Liver (tissue), 9 donors: ENCODE measurements around the gene PCP2. TPM values are rescaled to one million over a fixed set of nuclear protein-coding genes. Genes with fewer than 3 reads are reported as not detected.

ENCODE experiments used
- DNase-seq: peaks from one replicate; pipeline ENCODE4 v3.0.0-alpha.2; 2017; ENCODE audit warnings: low spot score
- H3K27ac ChIP-seq, 2 donors: one replicate each; pipeline ENCODE4 v1.7.0; 2013; ENCODE audit warnings: inconsistent platforms in 2 of 2, low read length in 2 of 2, control low read depth in 1 of 2, low read depth in 1 of 2, mild to moderate bottlenecking in 1 of 2
- H3K27me3 ChIP-seq, 4 donors: one replicate each; pipeline versions ENCODE4 v1.6.1 to v1.7.0; 2013; ENCODE audit warnings: low read length in 3 of 4, inconsistent platforms in 1 of 4, mild to moderate bottlenecking in 1 of 4, moderate library complexity in 1 of 4; ENCODE audit not compliant: control insufficient read depth in 4 of 4, insufficient read depth in 4 of 4
- H3K36me3 ChIP-seq, 4 donors: one replicate each; pipeline versions ENCODE4 v1.6.1 to v1.7.0; 2013; ENCODE audit warnings: low read length in 3 of 4, mild to moderate bottlenecking in 3 of 4, low read depth in 1 of 4, moderate library complexity in 1 of 4; ENCODE audit not compliant: control insufficient read depth in 4 of 4, insufficient read depth in 3 of 4
- H3K4me1 ChIP-seq, 4 donors: one replicate each; pipeline versions ENCODE4 v1.6.1 to v1.7.0; 2013; ENCODE audit warnings: low read length in 3 of 4, mild to moderate bottlenecking in 3 of 4, moderate library complexity in 1 of 4; ENCODE audit not compliant: control insufficient read depth in 4 of 4, insufficient read depth in 4 of 4
- H3K4me3 ChIP-seq, 3 donors: one replicate each; pipeline versions ENCODE4 v1.6.1 to v1.7.0; 2013; ENCODE audit warnings: low read length in 3 of 3, control low read depth in 1 of 3, low read depth in 1 of 3, mild to moderate bottlenecking in 1 of 3
- H3K9ac ChIP-seq, 2 donors: one replicate each; pipeline ENCODE4 v1.7.0; 2013; ENCODE audit warnings: low read length in 2 of 2, mild to moderate bottlenecking in 2 of 2, moderate library complexity in 2 of 2, control low read depth in 1 of 2, low read depth in 1 of 2
- H3K9me3 ChIP-seq, 4 donors: one replicate each; pipeline versions ENCODE4 v1.6.1 to v1.7.0; 2013; ENCODE audit warnings: low read length in 3 of 4; ENCODE audit not compliant: control insufficient read depth in 4 of 4
- ATF3 ChIP-seq: IDR thresholded peaks from 2 replicates; pipeline ENCODE4 v1.6.1; 2016; ENCODE audit warnings: antibody characterized with exemption
- EGR1 ChIP-seq, 2 donors: IDR thresholded peaks; 2 replicates each; pipeline ENCODE4 v1.6.1; 2016 to 2018; ENCODE audit warnings: antibody characterized with exemption in 2 of 2, low read depth in 2 of 2
- FOXA1 ChIP-seq: IDR thresholded peaks from 2 replicates; pipeline ENCODE4 v1.6.1; 2016; ENCODE audit warnings: antibody characterized with exemption
- FOXA2 ChIP-seq: IDR thresholded peaks from 2 replicates; pipeline ENCODE4 v1.6.1; 2016; ENCODE audit warnings: antibody characterized with exemption
- GABPA ChIP-seq, 2 donors: IDR thresholded peaks in 1 of 2; conservative IDR thresholded peaks in 1 of 2; 2 replicates each; pipeline ENCODE4 v1.6.1; 2016; ENCODE audit warnings: antibody characterized with exemption in 2 of 2, mild to moderate bottlenecking in 1 of 2, moderate library complexity in 1 of 2
- HNF4A ChIP-seq, 2 donors: conservative IDR thresholded peaks; 2 replicates each; pipeline ENCODE4 v1.6.1; 2016; ENCODE audit warnings: antibody characterized with exemption in 2 of 2, mild to moderate bottlenecking in 2 of 2
- HNF4G ChIP-seq: IDR thresholded peaks from 2 replicates; pipeline ENCODE4 v1.6.1; 2016; ENCODE audit warnings: antibody characterized with exemption
- JUND ChIP-seq, 2 donors: IDR thresholded peaks; 2 replicates each; pipeline ENCODE4 v1.6.1; 2016; ENCODE audit warnings: antibody characterized with exemption in 2 of 2
- MAX ChIP-seq: IDR thresholded peaks from 2 replicates; pipeline ENCODE4 v1.6.1; 2016; ENCODE audit warnings: antibody characterized with exemption
- NR2F2 ChIP-seq: IDR thresholded peaks from 2 replicates; pipeline ENCODE4 v1.6.1; 2016; ENCODE audit warnings: antibody characterized with exemption
- RAD21 ChIP-seq, 2 donors: IDR thresholded peaks; 2 replicates each; pipeline ENCODE4 v1.6.1; 2016; ENCODE audit warnings: antibody characterized with exemption in 2 of 2, mild to moderate bottlenecking in 2 of 2
- RXRA ChIP-seq, 2 donors: IDR thresholded peaks; 2 replicates each; pipeline ENCODE4 v1.6.1; 2017 to 2018; ENCODE audit warnings: antibody characterized with exemption in 2 of 2, mild to moderate bottlenecking in 1 of 2
- SP1 ChIP-seq: IDR thresholded peaks from 2 replicates; pipeline ENCODE4 v1.6.1; 2018; ENCODE audit warnings: antibody characterized with exemption, mild to moderate bottlenecking
- TAF1 ChIP-seq: conservative IDR thresholded peaks from 2 replicates; pipeline ENCODE4 v1.6.1; 2016; ENCODE audit warnings: antibody characterized with exemption, mild to moderate bottlenecking
- YY1 ChIP-seq: IDR thresholded peaks from 2 replicates; pipeline ENCODE4 v1.6.1; 2016; ENCODE audit warnings: antibody characterized with exemption, mild to moderate bottlenecking
- whole genome bisulfite sequencing: extraction: QIAGEN DNeasy Blood & Tissue Kit; methylation state at CpG from one replicate; pipeline ENCODE4 v1.1.7; 2013; 5-methylcytosine and 5-hydroxymethylcytosine counted together
- polyA plus RNA-seq, 2 donors: library from polyadenylated mRNA; stranded (reverse) in 1 of 2; unstranded in 1 of 2; fragments of 200-250 nt in 1 of 2; fragments of >200 nt in 1 of 2; fragmentation: Nextera tagmentation in 1 of 2; extraction: Ambion mirVana in 1 of 2; gene quantifications; one replicate each; pipeline versions ENCODE4 v1.2.1 to v1.2.3, GENCODE V29; 2013 to 2015
- total RNA-seq, 2 donors: library from RNA; depleted of rRNA; stranded (reverse); fragments of >200 nt; gene quantifications; one replicate each; pipeline ENCODE4 v1.2.3, GENCODE V29; 2014
- TF ChIP-seq, protein P1 (sequence below): fragments of 150-350 bp; IDR thresholded peaks from 2 replicates; pipeline ENCODE4 v1.5.1; 2017; ENCODE audit warnings: improper control_type of control experiment, low read depth, low read length; ENCODE audit not compliant: missing input control
- TF ChIP-seq, protein P2 (sequence below): IDR thresholded peaks from 2 replicates; pipeline ENCODE4 v1.6.1; 2016; ENCODE audit warnings: antibody characterized with exemption, mild to moderate bottlenecking
- TF ChIP-seq, protein P3 (sequence below): IDR thresholded peaks from 2 replicates; pipeline ENCODE4 v1.6.1; 2016; ENCODE audit warnings: antibody characterized with exemption
- donor health status: healthy.
- donor health status: healthy.
- donor health status: healthy.
- donor health status: healthy.
- donor health status: healthy.

PCP2 gene
- total and polyA plus RNA-seq, 4 donors = 0.08 to 0.25 TPM; not detected in 2

DNA sequence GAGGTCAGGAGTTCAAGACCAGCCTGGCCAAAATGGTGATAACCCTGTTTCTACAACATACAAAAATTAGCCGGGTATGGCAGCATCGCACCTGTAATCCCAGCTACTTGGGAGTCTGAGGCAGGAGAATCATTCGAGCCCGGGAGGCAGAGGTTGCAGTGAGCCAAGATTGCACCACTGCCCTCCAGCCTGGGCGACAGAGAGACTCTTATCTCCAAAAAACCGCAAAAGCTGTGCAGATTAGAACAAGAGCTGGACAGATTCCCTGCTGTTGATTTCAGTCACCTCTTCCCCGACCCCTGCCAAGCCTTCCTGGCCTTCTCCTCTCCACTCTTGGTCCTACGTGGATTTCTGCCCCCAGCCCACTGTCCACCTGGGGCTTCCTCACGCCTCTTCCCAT lies 29.6 kb downstream of the PCP2 start:
- H3K27me3 ChIP-seq = no peaks in the 10 kb centered on the region

More for the DNA sequence above, 29.6 kb downstream of the PCP2 start:
- Histone ChIP-seq H3K36me3 (peaks cover 3 to 17% (median 4%) of the 10 kb centered on the region in 4 donors), H3K9ac (no peak overlapping the region), H3K9me3 (no peaks in the 10 kb centered on the region), H3K4me3 (no peak overlapping the region), H3K27ac (no peak overlapping the region), H3K4me1 (peaks cover 0 to 8% (median 3%) of the 10 kb centered on the region in 4 donors)
- no peak for TF ChIP-seq NR2F2
- TF ChIP-seq, protein P1, sequence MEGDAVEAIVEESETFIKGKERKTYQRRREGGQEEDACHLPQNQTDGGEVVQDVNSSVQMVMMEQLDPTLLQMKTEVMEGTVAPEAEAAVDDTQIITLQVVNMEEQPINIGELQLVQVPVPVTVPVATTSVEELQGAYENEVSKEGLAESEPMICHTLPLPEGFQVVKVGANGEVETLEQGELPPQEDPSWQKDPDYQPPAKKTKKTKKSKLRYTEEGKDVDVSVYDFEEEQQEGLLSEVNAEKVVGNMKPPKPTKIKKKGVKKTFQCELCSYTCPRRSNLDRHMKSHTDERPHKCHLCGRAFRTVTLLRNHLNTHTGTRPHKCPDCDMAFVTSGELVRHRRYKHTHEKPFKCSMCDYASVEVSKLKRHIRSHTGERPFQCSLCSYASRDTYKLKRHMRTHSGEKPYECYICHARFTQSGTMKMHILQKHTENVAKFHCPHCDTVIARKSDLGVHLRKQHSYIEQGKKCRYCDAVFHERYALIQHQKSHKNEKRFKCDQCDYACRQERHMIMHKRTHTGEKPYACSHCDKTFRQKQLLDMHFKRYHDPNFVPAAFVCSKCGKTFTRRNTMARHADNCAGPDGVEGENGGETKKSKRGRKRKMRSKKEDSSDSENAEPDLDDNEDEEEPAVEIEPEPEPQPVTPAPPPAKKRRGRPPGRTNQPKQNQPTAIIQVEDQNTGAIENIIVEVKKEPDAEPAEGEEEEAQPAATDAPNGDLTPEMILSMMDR = no peak
- no peak for TF ChIP-seq TAF1
- no peak for TF ChIP-seq FOXA1
- TF ChIP-seq GABPA (IDR thresholded peaks at IDR 0.05 in 1 of 2, conservative IDR thresholded peaks at IDR 0.05 in 1 of 2) = no peak
- TF ChIP-seq ATF3 = no peak
- no peak for TF ChIP-seq EGR1 (IDR thresholded peaks at IDR 0.05; ENCODE audit: low read depth in 2 of 2)
- TF ChIP-seq SP1 = no peak
- TF ChIP-seq MAX = no peak
- TF ChIP-seq JUND (IDR thresholded peaks at IDR 0.05) = no peak
- no peak for TF ChIP-seq HNF4A (conservative IDR thresholded peaks at IDR 0.05)
- no peak for TF ChIP-seq FOXA2
- no peak for TF ChIP-seq RXRA (IDR thresholded peaks at IDR 0.05)
- TF ChIP-seq HNF4G = no peak
- TF ChIP-seq, protein P2, sequence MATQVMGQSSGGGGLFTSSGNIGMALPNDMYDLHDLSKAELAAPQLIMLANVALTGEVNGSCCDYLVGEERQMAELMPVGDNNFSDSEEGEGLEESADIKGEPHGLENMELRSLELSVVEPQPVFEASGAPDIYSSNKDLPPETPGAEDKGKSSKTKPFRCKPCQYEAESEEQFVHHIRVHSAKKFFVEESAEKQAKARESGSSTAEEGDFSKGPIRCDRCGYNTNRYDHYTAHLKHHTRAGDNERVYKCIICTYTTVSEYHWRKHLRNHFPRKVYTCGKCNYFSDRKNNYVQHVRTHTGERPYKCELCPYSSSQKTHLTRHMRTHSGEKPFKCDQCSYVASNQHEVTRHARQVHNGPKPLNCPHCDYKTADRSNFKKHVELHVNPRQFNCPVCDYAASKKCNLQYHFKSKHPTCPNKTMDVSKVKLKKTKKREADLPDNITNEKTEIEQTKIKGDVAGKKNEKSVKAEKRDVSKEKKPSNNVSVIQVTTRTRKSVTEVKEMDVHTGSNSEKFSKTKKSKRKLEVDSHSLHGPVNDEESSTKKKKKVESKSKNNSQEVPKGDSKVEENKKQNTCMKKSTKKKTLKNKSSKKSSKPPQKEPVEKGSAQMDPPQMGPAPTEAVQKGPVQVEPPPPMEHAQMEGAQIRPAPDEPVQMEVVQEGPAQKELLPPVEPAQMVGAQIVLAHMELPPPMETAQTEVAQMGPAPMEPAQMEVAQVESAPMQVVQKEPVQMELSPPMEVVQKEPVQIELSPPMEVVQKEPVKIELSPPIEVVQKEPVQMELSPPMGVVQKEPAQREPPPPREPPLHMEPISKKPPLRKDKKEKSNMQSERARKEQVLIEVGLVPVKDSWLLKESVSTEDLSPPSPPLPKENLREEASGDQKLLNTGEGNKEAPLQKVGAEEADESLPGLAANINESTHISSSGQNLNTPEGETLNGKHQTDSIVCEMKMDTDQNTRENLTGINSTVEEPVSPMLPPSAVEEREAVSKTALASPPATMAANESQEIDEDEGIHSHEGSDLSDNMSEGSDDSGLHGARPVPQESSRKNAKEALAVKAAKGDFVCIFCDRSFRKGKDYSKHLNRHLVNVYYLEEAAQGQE = no peak
- TF ChIP-seq YY1 = no peak
- TF ChIP-seq, protein P3, sequence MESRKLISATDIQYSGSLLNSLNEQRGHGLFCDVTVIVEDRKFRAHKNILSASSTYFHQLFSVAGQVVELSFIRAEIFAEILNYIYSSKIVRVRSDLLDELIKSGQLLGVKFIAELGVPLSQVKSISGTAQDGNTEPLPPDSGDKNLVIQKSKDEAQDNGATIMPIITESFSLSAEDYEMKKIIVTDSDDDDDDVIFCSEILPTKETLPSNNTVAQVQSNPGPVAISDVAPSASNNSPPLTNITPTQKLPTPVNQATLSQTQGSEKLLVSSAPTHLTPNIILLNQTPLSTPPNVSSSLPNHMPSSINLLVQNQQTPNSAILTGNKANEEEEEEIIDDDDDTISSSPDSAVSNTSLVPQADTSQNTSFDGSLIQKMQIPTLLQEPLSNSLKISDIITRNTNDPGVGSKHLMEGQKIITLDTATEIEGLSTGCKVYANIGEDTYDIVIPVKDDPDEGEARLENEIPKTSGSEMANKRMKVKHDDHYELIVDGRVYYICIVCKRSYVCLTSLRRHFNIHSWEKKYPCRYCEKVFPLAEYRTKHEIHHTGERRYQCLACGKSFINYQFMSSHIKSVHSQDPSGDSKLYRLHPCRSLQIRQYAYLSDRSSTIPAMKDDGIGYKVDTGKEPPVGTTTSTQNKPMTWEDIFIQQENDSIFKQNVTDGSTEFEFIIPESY = no peak
- TF ChIP-seq RAD21 (IDR thresholded peaks at IDR 0.05) = no peak
- 59% methylated on average over 9 of the region's 9 CpGs for WGBS
- DNase-seq = no peak
